IMR-90 (cell line): Measurements from ENCODE around the gene EBF4. TPM values are rescaled to one million over a fixed set of nuclear protein-coding genes. Genes with fewer than 3 reads are reported as not detected.

ENCODE experiments used
- ATAC-seq: fragments of 200-7000 bp; cut with Tn5 transposase; 2 replicates; pipeline ENCODE4 v1.9.1; 2020; ENCODE audit warnings: low read depth, mild to moderate bottlenecking, moderate library complexity
- BruUV-seq: library from RNA; stranded (reverse); fragments of 400-500 nt; replicated peaks from 2 replicates; lab custom pipeline; 2021; lab: Mats Ljungman, UMichigan
- CTCF ChIA-PET: fragments of 300-600 bp; formaldehyde crosslinking; extraction: SDS; loops from one replicate; lab custom pipeline; 2021; ENCODE audit warnings: antibody characterized with exemption; lab: Yijun Ruan, JAX
- POLR2A ChIA-PET: fragments of 300-600 bp; sonication (Branson Sonifier 250); formaldehyde crosslinking; loops from one replicate; lab custom pipeline; 2022; ENCODE audit warnings: antibody characterized with exemption; ENCODE audit not compliant: unreplicated experiment; lab: Charles Lee
- DNase-seq: peaks from one replicate; pipeline ENCODE4 v3.0.0; 2013
- H2AFZ ChIP-seq: replicated peaks from 2 replicates; pipeline ENCODE3; 2013; ENCODE audit warnings: low read length, mild to moderate bottlenecking; ENCODE audit not compliant: poor library complexity
- H2AK5ac ChIP-seq: 2 replicates; pipeline ENCODE4 v1.6.1; 2013; ENCODE audit warnings: low read depth, low read length, inconsistent platforms
- H2AK9ac ChIP-seq: replicated peaks from 2 replicates; pipeline ENCODE3; 2013; ENCODE audit warnings: mild to moderate bottlenecking, low read depth, low read length, moderate library complexity; ENCODE audit not compliant: poor library complexity
- H2BK120ac ChIP-seq: 2 replicates; pipeline ENCODE4 v1.6.1; 2013; ENCODE audit warnings: low read depth, low read length, inconsistent platforms
- H2BK15ac ChIP-seq: 3 replicates; pipeline ENCODE4 v1.6.1; 2013; ENCODE audit warnings: low read depth, low read length, inconsistent platforms
- H2BK20ac ChIP-seq: 2 replicates; pipeline ENCODE4 v1.6.1; 2013; ENCODE audit warnings: low read depth, mild to moderate bottlenecking, inconsistent platforms, low read length, moderate library complexity
- H2BK5ac ChIP-seq: 2 replicates; pipeline ENCODE4 v1.6.1; 2013; ENCODE audit warnings: mild to moderate bottlenecking, low read depth, low read length, inconsistent platforms; ENCODE audit not compliant: poor library complexity, severe bottlenecking
- H3K14ac ChIP-seq: replicated peaks from 2 replicates; pipeline ENCODE4 v1.6.1; 2013; ENCODE audit warnings: low read depth, low read length, inconsistent platforms
- H3K18ac ChIP-seq: 2 replicates; pipeline ENCODE4 v1.6.1; 2013; ENCODE audit warnings: low read depth, low read length, control low read depth
- H3K23ac ChIP-seq: 2 replicates; pipeline ENCODE4 v1.6.1; 2013; ENCODE audit warnings: low read depth, low read length, inconsistent platforms
- H3K27ac ChIP-seq: 2 replicates; pipeline ENCODE4 v1.5.1; 2013; ENCODE audit warnings: mild to moderate bottlenecking, control low read depth, low read length; ENCODE audit not compliant: insufficient read depth
- H3K27me3 ChIP-seq: 2 replicates; pipeline ENCODE4 v1.6.1; 2013; ENCODE audit warnings: low read length; ENCODE audit not compliant: control insufficient read depth, insufficient read depth
- H3K36me3 ChIP-seq: 2 replicates; pipeline ENCODE4 v1.6.1; 2013; ENCODE audit warnings: low read length, mixed read lengths; ENCODE audit not compliant: control insufficient read depth, insufficient read depth
- H3K4ac ChIP-seq: 2 replicates; pipeline ENCODE4 v1.6.1; 2013; ENCODE audit warnings: low read depth, low read length, inconsistent platforms
- H3K4me1 ChIP-seq: 2 replicates; pipeline ENCODE4 v1.6.1; 2013; ENCODE audit warnings: low read length, mixed read lengths; ENCODE audit not compliant: control insufficient read depth, insufficient read depth
- H3K4me2 ChIP-seq: 2 replicates; pipeline ENCODE4 v1.6.1; 2013; ENCODE audit warnings: low read depth, mild to moderate bottlenecking, control low read depth, low read length, moderate library complexity
- H3K4me3 ChIP-seq: 2 replicates; pipeline ENCODE4 v1.5.1; 2013; ENCODE audit warnings: low read depth, mild to moderate bottlenecking, control low read depth, low read length, moderate library complexity; ENCODE audit not compliant: insufficient read depth
- H3K56ac ChIP-seq: 2 replicates; pipeline ENCODE4 v1.6.1; 2013; ENCODE audit warnings: low read length, inconsistent platforms; ENCODE audit not compliant: insufficient read depth; ENCODE audit errors: extremely low read depth
- H3K79me1 ChIP-seq, 2 experiments: 2 replicates each; pipeline ENCODE4 v1.6.1; 2013; ENCODE audit warnings: low read length in 2 of 2, inconsistent platforms in 1 of 2, low read depth in 1 of 2
- H3K9ac ChIP-seq: 2 replicates; pipeline ENCODE4 v1.6.1; 2013; ENCODE audit warnings: low read depth, low read length, control low read depth
- H3K9me1 ChIP-seq: 2 replicates; pipeline ENCODE4 v1.6.1; 2013; ENCODE audit warnings: low read length, inconsistent platforms; ENCODE audit not compliant: insufficient read depth
- H3K9me3 ChIP-seq: 2 replicates; pipeline ENCODE4 v1.6.1; 2013; ENCODE audit warnings: low read length; ENCODE audit not compliant: control insufficient read depth, insufficient read depth
- H4K20me1 ChIP-seq: 2 replicates; pipeline ENCODE4 v1.6.1; 2013; ENCODE audit warnings: low read length, inconsistent platforms; ENCODE audit not compliant: insufficient read depth
- H4K5ac ChIP-seq: 2 replicates; pipeline ENCODE4 v1.6.1; 2013; ENCODE audit warnings: mild to moderate bottlenecking, low read depth, low read length, control low read depth
- H4K8ac ChIP-seq, 2 experiments: 2 replicates each; pipeline ENCODE4 v1.6.1; 2013; ENCODE audit warnings: low read depth in 2 of 2, low read length in 2 of 2, control low read depth in 1 of 2, inconsistent platforms in 1 of 2
- H4K91ac ChIP-seq: 2 replicates; pipeline ENCODE4 v1.6.1; 2013; ENCODE audit warnings: low read depth, low read length, inconsistent platforms; ENCODE audit not compliant: insufficient read depth
- BHLHE40 ChIP-seq: fragments of 150-350 bp; IDR thresholded peaks from 2 replicates; pipeline ENCODE4 v1.6.1; 2016; ENCODE audit warnings: mild to moderate bottlenecking, low read depth, low read length
- CEBPB ChIP-seq: IDR thresholded peaks from 2 replicates; pipeline ENCODE4 v1.6.1; 2012; ENCODE audit warnings: low read depth, low read length, improper control_type of control experiment
- CHD1 ChIP-seq: IDR thresholded peaks from 2 replicates; pipeline ENCODE4 v1.6.1; 2012; ENCODE audit warnings: low read depth, low read length, improper control_type of control experiment
- CTCF ChIP-seq: conservative IDR thresholded peaks from 2 replicates; pipeline ENCODE4 v1.5.1; 2012; ENCODE audit warnings: mild to moderate bottlenecking, low read depth, low read length, improper control_type of control experiment
- FOS ChIP-seq: fragments of 150-350 bp; IDR thresholded peaks from 2 replicates; pipeline ENCODE4 v1.6.1; 2016; ENCODE audit warnings: low read depth, low read length
- MAFK ChIP-seq: IDR thresholded peaks from 2 replicates; pipeline ENCODE4 v1.6.1; 2012; ENCODE audit warnings: low read depth, low read length, improper control_type of control experiment
- MAZ ChIP-seq: IDR thresholded peaks from 2 replicates; pipeline ENCODE4 v1.6.1; 2012; ENCODE audit warnings: low read depth, mild to moderate bottlenecking, low read length, improper control_type of control experiment, moderate library complexity, borderline replicate concordance
- MXI1 ChIP-seq: IDR thresholded peaks from 2 replicates; pipeline ENCODE4 v1.6.1; 2012; ENCODE audit warnings: low read depth, mild to moderate bottlenecking, low read length, moderate library complexity, borderline replicate concordance
- NFE2L2 ChIP-seq: fragments of 150-350 bp; IDR thresholded peaks from 2 replicates; pipeline ENCODE4 v1.6.1; 2016; ENCODE audit warnings: low read depth, mild to moderate bottlenecking, low read length
- POLR2A ChIP-seq: IDR thresholded peaks from 2 replicates; pipeline ENCODE4 v1.6.1; 2012; ENCODE audit warnings: mild to moderate bottlenecking, low read depth, low read length
- RAD21 ChIP-seq: IDR thresholded peaks from 2 replicates; pipeline ENCODE4 v1.6.1; 2012; ENCODE audit warnings: low read length, improper control_type of control experiment
- RCOR1 ChIP-seq: IDR thresholded peaks from 2 replicates; pipeline ENCODE4 v1.6.1; 2012; ENCODE audit warnings: mild to moderate bottlenecking, low read length, improper control_type of control experiment; ENCODE audit not compliant: insufficient replicate concordance
- RFX5 ChIP-seq: IDR thresholded peaks from 2 replicates; pipeline ENCODE4 v1.8.0; 2012; ENCODE audit warnings: low read depth, mild to moderate bottlenecking, low read length, moderate library complexity
- SMC3 ChIP-seq: fragments of 150-350 bp; IDR thresholded peaks from 2 replicates; pipeline ENCODE4 v1.6.1; 2016; ENCODE audit warnings: low read depth, mild to moderate bottlenecking, antibody characterized with exemption, low read length, moderate library complexity
- USF2 ChIP-seq: fragments of 150-350 bp; IDR thresholded peaks from 2 replicates; pipeline ENCODE4 v1.6.1; 2017; ENCODE audit warnings: mild to moderate bottlenecking, antibody characterized with exemption, low read length, low read depth
- WGBS, 2 experiments: methylation state at CpG; one replicate each; pipeline versions ENCODE4 v1.1.5 to v1.1.7; 2013; ENCODE audit warnings: missing lambda C conversion rate in 2 of 2; ENCODE audit not compliant: insufficient read length in 1 of 2; ENCODE audit errors: extremely low coverage in 2 of 2; 5-methylcytosine and 5-hydroxymethylcytosine counted together
- dilution Hi-C: fragments of 300-500 bp; cut with HindIII; formaldehyde crosslinking; loops from one replicate; pipeline ENCODE4 v1.14.3; 2018; ENCODE audit warnings: low sequenced_read_pairs; ENCODE audit not compliant: unreplicated experiment
- in situ Hi-C: fragments of 300-500 bp; cut with MboI; formaldehyde crosslinking; loops from 3 replicates; pipeline ENCODE4 v1.14.3; 2019; ENCODE audit warnings: low sequenced_read_pairs, inconsistent platforms, mixed read lengths
- intact Hi-C: fragments of 100-400 bp; cut with micrococcal nuclease; formaldehyde crosslinking; loops from 2 replicates; pipeline ENCODE4 v1.10.0; 2022
- polyA plus RNA-seq, 3 experiments: library from polyadenylated mRNA; depleted of rRNA; stranded (reverse); fragments of >200 nt; gene quantifications; 2 replicates each; pipeline ENCODE4 v1.2.3, GENCODE V29; 2012; ENCODE audit warnings: low replicate concordance in 1 of 3
- total RNA-seq: library from RNA; depleted of rRNA; stranded (reverse); fragments of >200 nt; gene quantifications from 2 replicates; pipeline ENCODE4 v1.2.3, GENCODE V29; 2012
- TF ChIP-seq, protein P1 (sequence below): fragments of 150-350 bp; IDR thresholded peaks from 2 replicates; pipeline ENCODE4 v1.6.1; 2016; ENCODE audit warnings: low read depth, mild to moderate bottlenecking, low read length, moderate library complexity, borderline replicate concordance

EBF4 gene
- total and polyA plus RNA-seq, 2 of the 4 experiments (the other 2 are of a cell fraction) = 0.18 to 1.1 TPM

- CTCF ChIA-PET = no interaction called here
- Histone ChIP-seq H3K56ac (no peak overlapping the region), H4K5ac (no peak overlapping the region), H2AK5ac (no peak overlapping the region), H3K36me3 (no peaks in the 10 kb centered on the region), H3K9me3 (peaks cover 2% of the 10 kb centered on the region; the same call in 1 of the 2 replicates), H2AFZ (no peak overlapping the region), H2BK120ac (no peak overlapping the region), H4K91ac (no peak overlapping the region), H4K8ac (no peak overlapping the region), H4K20me1 (no peaks in the 10 kb centered on the region), H3K9me1 (no peaks in the 10 kb centered on the region), H3K4me1 (no peaks in the 10 kb centered on the region), H2AK9ac (no peak overlapping the region), H2BK5ac (no peak overlapping the region), H3K4me2 (no peak overlapping the region), H3K4ac (no peak overlapping the region), H3K4me3 (no peak overlapping the region), H3K27ac (no peak overlapping the region), H2BK15ac (no peak overlapping the region), H3K23ac (no peak overlapping the region), H3K14ac (no peak overlapping the region), H3K27me3 (peaks cover 16% of the 10 kb centered on the region), H3K9ac (no peak overlapping the region), H3K18ac (no peak overlapping the region), H2BK20ac (no peak overlapping the region), H3K79me1 (no peaks in the 10 kb centered on the region)
- TF ChIP-seq RCOR1 = no peak
- no peak for TF ChIP-seq MAZ
- no peak for TF ChIP-seq FOS
- TF ChIP-seq MAFK = no peak
- no peak for TF ChIP-seq USF2
- TF ChIP-seq NFE2L2 = no peak
- no peak for TF ChIP-seq CHD1
- no peak for TF ChIP-seq POLR2A
- no peak for TF ChIP-seq RFX5
- TF ChIP-seq, protein P1, sequence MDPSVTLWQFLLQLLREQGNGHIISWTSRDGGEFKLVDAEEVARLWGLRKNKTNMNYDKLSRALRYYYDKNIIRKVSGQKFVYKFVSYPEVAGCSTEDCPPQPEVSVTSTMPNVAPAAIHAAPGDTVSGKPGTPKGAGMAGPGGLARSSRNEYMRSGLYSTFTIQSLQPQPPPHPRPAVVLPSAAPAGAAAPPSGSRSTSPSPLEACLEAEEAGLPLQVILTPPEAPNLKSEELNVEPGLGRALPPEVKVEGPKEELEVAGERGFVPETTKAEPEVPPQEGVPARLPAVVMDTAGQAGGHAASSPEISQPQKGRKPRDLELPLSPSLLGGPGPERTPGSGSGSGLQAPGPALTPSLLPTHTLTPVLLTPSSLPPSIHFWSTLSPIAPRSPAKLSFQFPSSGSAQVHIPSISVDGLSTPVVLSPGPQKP = no peak
- no peak for TF ChIP-seq CEBPB
- TF ChIP-seq CTCF = no peak
- no peak for TF ChIP-seq RAD21
- TF ChIP-seq SMC3 = no peak
- no peak for TF ChIP-seq BHLHE40
- no peak for TF ChIP-seq MXI1
- intact Hi-C loops (no loop called here), in situ Hi-C loops (no loop called here), dilution Hi-C loops (no loop called here)
- ATAC-seq = no peak
- no TSS peak for BruUV-seq
- DNase-seq = no peak
- no CpG with 5 or more reads among the region's 4 CpGs for WGBS, 2 experiments
- POLR2A ChIA-PET = interaction anchor here (0.6 kb wide), 1 partner anchor 25 kb away, joined by 3 read pairs; no protein-coding TSS in a partner anchor
These were observed 12.5 kb upstream of the EBF4 start for GRCh38 chr20:2680046-2680445.
